ENCODE data around the gene PAX8. TPM values are rescaled to one million over a fixed set of nuclear protein-coding genes. Genes with fewer than 3 reads are reported as not detected.
"Not testable (repeated sequence)": the region's sequence is repeated elsewhere in the genome, so short reads cannot be mapped to it uniquely, and the experiment has no call there.

PAX8 gene
- total RNA-seq = 1 to 10 TPM in 1 of 2 donors, under 1 TPM in 1; 0.13 to 1.9 TPM
- long read RNA-seq = 0 reads

DNA sequence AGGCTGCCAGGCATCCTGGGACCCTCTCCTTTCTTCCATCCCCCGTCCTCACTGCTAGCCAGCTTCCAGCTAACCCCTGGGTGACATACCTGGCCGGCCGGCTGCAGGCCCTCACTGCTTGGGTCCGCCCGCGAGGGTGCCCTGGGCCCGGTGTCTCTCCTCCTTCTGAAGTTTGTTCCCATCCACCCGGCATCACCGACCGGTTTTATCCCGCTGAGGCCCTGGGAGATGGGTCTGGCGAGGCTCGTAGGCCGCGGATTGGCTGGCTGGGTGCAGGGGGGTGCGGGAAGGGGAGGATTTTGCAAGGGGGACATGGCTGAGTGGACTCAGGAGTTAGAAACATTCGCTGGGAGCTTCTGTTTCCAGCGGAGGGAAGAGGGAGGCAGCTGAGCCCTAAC lies at the start of gene PAX8:
TSS of gene PAX8 (minus strand) at position 180 of the 398 bp plus-strand sequence. CDS start 527 bp downstream, outside the sequence.
- no peak for ATAC-seq
- no peak for DNase-seq
- intact Hi-C loops (cut with DNase I) = no loop called here

DNA sequence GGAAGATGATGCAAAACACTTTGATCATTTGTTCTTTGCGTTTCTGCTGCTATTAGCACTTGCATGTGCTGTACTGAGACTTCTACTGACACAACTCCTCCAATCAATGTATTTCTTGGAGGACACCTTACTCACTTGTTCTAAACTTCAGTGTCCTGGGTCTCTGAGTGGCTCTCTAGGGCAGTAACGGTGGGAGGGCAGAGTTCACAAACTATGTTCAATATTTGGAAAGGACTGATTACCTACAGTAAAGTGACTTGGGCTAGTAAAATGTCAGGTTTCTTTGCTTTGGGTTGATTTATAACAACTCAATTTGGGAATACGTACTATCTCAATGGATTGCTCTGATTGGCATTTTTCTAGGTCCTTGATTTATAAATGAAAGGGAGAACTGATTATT lies 49.3 kb upstream of the PAX8 start:
- intact Hi-C loops (cut with DNase I) = no loop called here
- ATAC-seq (no peak), DNase-seq (no peak)

DNA sequence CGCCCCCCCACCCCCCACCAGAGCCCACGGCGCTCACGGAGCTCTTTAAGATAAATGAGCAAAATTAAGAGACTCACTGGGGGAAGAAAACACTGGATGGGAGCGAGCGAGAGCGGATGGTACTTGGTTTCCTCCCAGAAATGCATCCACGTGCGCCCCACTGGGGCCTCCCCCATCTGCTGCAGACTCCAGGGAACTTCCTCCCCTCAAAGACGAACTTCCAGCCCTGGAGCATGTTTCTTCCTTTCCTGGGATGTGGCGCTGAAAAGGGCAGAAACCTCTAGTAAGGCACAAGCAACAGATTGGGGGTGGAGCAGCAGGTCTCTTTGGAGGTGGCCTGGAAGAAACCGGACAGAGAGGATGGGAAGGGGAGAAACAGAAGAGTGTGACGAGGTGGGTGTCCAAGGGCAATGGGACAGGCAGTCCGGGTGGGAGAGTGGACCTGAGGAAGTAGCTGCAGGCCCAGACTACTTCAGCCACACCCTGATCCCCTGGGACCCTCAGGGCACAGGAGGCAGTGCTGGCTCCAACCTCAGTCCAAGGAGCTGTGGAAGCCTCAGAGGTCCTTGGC lies 46.5 kb upstream of the PAX8 start:
- DNase-seq; intact Hi-C loops (cut with DNase I): not testable (repeated sequence)
- ATAC-seq = peak; percentile 8 to 17

DNA sequence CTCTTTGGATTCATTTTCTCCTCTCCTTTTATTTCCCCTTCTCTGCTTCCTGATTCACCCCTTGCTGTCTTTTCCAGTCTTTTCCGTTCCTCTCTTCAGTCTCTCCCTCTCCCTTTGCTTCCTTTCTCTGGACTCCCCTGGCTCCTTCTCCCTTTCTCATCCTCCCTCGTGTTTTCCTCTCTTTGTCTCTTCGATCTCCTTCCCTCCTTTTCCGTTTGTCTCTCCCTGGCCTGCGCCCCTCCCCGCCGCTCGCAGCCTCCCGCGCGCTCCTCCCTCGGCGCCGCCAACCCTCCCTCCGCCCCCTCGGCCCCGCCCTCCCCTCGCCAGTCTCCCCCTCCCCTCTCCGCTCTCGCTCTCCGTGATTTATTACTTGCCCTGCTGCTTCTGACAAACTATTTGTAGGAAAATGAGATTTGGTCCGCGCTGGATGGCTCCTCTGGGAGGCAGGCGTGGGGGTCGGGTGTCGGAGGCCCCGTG lies 46.0 kb upstream of the PAX8 start:
- DNase-seq (peak; percentile 55), ATAC-seq (peak; percentile 84 to 86)
- intact Hi-C loops (cut with DNase I) = no loop called here

DNA sequence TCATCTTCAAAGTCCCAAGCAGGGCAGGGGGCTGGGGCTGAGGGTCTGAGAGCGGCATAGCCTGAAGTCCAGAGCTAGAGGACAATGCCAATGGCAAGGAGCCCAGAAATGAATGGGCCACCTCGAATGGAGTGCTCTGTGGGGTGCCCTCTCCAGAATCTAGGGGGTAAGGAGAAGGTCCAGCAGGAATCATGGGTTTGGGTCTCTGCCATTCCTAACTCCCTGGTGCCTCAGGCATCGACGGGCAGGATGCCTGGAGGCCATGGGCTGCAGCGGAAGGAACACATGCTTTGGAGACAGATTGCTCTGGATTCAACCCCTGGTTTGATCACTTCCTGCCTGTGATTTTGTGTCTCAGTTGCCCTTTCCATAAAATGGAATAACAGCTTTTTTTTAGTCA lies 44.4 kb upstream of the PAX8 start:
- intact Hi-C loops (cut with DNase I); DNase-seq; ATAC-seq: not testable (repeated sequence)

DNA sequence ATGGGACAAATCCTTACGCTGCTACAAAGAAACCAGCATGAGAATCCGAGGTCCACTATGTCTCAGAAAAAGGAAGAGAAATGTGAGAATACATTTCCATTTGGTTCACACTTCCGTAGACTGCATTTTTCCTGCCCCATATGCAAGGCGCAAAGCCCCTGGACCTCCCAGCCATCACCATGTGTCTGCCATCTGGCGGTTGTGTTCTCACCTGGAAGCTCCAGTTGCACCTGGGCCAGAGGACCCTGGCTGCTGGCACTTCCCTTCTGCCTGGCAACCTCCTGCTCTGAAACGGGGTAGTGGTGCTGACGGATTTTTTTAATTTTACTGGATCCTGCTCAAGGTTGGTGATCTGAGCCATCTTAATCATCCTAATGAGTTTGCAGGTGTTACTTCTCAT lies 41.4 kb upstream of the PAX8 start:
- intact Hi-C loops (cut with DNase I); ATAC-seq; DNase-seq: not testable (repeated sequence)

DNA sequence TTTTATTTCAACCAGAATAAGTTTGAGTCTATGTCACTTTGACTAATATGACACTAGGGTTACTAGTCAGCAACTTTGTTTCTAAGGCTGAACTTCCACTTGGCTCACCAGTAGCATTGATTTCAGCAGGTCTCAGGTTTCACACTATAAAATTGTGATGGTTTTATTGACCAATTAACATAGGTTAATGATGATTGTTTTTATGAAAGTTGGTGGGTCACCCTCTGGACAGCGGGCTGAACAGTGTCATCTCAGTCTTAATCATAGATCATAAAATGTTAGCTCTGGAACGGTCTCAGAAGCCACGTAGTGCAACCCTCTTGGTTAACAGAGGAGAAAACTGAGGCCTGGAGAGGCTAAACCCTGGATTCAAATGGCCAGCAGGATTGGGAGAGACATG lies 40.2 kb upstream of the PAX8 start:
- ATAC-seq; DNase-seq; intact Hi-C loops (cut with DNase I): not testable (repeated sequence)

DNA sequence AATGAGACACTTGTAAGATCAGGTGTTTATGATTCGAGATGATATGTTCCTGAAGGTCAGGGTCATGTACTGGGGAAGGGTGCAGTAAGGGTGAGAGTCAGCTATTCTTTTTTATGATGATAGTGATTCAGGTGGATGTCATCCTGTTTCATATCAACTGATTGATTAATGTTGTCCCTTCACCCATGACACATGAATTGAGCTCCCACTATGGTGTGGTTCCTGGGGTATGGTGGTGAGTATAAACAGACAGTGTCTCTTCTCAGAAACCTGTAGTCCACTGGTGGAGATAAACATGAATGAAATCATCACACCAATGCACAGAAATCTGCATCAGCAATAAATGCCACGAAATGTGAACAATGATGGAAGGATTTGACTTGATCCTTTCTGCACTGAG lies 37.4 kb upstream of the PAX8 start:
- DNase-seq (no peak), ATAC-seq (no peak)
- intact Hi-C loops (cut with DNase I) = no loop called here

DNA sequence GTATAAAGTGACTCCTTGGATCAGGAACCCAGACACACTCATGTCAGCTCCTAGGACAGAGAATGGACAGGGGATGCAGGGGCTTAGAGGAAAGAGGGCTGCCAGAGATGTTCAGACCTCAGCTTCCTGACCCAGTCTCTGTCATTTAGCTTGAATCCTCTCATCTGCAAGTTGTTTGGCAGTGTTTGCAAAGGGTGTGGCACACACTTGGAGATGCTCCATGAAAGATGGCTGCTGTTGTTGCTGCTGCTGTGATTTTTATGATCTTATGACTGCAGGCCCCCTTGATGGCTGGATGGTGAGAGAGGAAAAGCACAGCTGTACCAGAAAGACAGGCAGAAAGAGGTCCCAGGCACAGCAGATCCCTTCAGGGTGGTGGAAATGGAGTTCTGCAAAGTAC lies 35.9 kb upstream of the PAX8 start:
- ATAC-seq; intact Hi-C loops (cut with DNase I): not testable (repeated sequence)

DNA sequence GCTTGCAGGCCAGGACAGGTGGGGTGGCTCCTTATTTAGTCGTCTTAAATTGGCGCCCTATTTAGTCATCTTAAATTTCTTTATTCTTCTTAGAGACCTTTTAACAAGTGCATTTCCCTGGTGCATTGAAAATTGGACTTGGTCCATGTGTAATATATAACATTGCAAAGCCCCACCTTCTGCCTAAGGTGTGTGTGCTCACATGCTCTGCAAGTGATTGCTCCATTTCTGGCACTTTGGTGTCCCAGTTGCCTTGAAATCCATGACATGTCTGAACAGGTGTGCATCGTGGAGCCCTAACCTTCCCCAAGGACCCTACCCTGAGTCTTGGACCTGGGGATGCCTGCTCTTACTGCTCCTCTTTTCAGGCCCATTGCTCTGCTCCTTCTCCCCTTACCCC lies 35.5 kb upstream of the PAX8 start:
- ATAC-seq; DNase-seq; intact Hi-C loops (cut with DNase I): not testable (repeated sequence)

More for the DNA sequence above, 35.9 kb upstream of the PAX8 start:
- DNase-seq = not testable (repeated sequence)

DNA sequence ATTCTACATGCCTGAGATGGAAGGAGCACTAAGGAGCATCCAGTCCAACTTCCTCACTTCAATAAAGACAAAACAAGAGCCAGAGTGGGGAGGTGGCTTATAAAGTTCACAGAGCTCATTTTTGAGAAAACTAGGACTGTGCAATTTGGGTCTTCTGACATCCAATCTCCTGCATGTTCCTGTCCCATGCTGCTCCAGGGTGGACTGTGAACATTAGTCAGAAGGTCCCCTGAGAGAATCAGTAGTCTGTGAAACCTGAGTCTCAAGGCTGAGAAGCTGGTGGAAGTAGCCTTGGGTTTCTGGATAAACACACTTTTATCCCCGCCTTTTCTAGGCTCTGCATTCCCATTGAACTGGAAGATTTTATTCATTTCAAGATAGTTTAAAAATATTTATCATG lies 33.1 kb upstream of the PAX8 start:
- intact Hi-C loops (cut with DNase I); ATAC-seq; DNase-seq: not testable (repeated sequence)

DNA sequence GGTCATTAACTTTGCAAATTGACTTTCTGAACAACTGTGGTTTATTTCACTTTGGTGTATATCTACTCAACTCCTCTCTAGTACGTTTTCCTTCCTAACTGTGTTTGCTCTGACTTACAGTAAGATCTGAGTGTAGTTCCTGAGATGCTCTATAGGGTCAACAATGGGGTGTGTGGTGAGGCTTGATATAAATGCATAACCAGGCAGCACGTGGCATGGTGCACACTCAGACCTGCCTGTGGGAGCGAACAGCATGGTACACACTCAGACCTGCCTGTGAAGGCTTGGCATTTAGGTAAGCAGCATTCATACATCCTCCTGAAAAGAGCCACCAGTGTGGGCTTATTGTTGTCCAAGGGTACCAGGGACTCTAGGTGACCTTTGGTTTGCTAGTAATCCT lies 32.5 kb upstream of the PAX8 start:
- intact Hi-C loops (cut with DNase I); ATAC-seq; DNase-seq: not testable (repeated sequence)

DNA sequence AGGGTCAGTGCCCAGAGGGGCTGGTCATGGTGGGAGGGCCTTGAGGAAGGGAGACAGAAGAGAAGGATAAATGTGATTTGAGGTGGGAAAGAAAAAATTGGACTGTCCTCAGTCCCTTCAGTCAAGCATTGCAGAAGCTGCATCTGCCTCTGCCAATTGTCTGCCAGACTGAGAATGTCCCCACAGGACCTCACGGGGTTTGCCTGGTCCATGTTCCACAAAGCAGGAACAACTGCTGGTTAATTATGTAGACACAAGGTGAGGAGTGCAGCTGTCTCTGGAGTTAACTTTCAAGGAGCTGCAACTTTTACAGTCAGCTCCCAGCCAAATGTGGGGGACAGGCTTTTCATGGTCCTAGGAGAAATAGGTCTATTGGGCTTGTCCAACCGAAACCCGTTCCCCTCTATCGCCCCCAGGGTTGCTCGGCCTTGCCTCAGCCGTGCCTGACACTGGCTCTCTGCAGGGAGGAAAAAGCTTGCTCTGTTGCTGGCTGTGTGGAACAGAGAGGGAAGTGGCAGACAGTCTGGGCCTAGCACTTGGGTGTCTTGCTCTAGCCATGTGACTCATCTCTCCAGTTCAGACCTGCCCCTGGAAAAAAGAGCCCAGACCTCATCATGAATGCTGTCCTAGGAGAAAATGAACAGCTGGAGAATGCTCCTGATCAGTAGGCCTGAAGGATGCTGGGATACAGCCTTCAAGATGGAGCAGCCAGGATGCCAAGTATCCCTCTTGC lies 31.1 kb upstream of the PAX8 start:
- intact Hi-C loops (cut with DNase I) = no loop called here
- DNase-seq (no peak), ATAC-seq (peak in 1 of 2 donors; percentile 44)

DNA sequence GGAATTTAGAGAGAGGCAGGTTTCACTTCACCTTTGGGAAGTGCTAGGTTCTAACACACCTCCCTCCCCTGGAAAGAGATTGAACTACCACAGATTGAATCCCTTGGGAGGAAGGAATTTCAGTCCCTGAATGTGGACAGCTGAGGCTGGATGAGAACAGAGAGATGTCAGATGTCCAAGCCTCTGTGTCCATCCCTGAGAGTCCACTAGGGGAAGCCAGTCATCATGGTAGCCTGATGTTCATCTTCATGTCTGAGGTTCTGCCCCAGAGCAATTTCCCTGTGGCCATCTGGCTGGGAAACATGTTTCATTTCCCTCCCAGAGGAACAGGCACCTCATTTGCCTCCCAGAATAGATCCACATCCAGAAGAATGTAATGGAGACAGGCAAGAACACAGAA lies 30.1 kb upstream of the PAX8 start:
- DNase-seq; ATAC-seq; intact Hi-C loops (cut with DNase I): not testable (repeated sequence)

DNA sequence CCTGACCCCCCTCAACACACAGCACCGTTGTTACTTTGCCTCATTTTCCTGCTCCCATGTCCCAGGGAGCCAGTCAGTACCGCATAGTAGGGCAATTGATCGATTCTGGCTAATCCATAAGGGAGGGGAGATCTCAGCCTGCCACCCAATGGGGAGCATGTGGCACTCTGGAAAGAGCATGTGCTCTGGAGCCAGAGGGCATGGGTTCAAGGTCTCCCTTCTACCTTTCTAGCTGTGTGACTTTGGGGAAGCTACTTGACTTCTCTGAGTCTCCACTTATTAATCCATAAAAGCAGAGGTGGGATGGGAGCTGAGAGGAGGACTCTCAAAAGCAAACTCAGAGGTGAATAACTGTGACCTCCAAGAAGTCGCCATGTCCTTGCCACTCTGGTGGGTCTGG lies 27.5 kb upstream of the PAX8 start:
- intact Hi-C loops (cut with DNase I); DNase-seq; ATAC-seq: not testable (repeated sequence)

DNA sequence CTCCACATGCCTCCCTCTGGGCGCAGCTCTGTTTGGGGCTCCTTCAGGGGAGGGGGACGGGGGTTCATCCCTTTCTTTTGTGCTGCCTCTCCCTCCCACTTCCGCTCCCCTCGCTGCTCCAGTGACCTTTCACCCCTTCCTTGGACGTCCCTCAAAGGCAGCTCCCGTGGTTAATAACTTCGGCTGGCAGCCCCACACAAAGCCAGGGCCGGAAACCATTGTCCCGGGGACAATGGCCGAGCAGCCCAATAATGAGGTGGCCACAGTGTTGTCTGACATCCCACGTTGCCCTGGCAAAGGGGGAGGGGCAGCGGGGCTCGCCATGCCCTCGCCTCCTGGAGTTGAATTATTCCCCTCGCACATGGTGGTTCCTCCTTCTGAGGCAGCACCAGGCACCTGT lies 27.0 kb upstream of the PAX8 start:
- intact Hi-C loops (cut with DNase I); ATAC-seq; DNase-seq: not testable (repeated sequence)

DNA sequence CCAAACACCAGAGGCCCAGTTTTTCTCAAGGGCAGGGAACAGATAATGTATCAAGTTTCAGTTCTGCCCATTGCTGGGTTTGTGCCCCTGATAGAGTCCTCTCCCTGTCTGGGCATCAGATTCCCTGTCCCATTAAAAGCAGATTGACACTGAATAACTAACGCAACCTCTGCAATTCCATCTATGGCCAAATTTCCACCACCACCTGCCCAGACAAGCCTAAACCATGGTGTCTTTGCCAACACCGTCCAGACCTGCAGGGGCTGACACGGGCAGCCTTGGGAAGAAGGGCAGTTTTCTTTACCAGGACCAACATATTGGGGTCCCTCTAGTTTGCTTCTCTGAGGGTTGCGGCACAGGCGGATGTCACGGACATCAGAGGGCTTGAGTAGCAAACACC lies 26.4 kb upstream of the PAX8 start:
- intact Hi-C loops (cut with DNase I) = no loop called here
- ATAC-seq = no peak
- DNase-seq = no peak

DNA sequence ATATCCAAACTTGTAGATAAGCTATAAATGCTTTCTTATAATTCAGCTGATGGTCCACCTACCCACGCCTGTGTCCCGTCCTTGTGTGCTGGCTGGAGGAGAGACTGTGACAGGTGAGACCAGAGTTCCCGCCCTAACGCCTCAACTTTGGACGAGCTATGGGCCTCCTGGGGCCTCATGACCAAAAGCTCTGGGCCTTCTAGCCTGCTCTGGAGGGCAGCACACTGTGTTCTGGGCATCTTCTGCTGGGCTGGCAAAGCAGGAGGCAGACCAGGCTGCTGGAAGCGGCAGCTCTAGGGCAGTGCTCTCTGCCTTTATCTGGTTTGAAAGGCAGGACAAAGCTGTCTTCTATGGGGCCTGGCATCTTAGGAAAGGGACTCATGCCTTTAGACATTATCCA lies 26.0 kb upstream of the PAX8 start:
- ATAC-seq (no peak), DNase-seq (no peak)
- intact Hi-C loops (cut with DNase I) = no loop called here

DNA sequence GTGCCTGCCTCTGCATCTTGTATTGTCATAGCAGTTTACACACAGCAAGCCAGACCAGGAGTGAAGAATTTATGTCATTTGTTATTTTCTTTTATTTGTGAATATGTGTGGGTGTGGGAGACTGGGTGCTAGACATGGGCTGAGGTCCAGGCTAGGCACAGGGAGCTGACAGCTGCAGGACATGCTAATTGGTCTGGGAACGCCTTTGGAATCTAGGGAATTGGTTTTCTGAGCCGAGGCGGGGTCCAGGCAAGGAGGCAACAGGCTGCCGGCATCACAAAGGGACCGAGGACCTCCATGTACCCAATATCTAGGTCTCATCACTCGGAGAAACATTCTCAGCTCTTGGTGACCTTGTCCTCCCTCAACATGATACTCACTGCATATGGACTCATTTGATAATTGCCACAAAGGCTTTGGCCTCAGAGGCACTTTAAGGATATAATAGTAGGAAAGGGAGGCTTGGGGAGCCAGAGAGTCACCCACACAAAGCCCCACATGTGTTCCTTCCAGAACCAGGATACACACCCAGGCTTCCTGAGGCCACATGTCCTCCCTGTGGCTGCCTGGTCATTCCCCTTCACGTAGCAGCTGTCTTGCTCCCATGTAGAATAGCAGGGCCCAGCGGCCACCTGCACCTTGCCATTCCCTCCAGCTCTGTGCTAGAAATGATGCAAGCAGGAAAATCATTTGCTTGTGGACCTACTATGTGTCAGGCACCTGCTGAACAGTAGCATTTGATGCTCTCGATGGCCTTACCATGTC lies 23.7 kb upstream of the PAX8 start:
- DNase-seq; ATAC-seq; intact Hi-C loops (cut with DNase I): not testable (repeated sequence)

DNA sequence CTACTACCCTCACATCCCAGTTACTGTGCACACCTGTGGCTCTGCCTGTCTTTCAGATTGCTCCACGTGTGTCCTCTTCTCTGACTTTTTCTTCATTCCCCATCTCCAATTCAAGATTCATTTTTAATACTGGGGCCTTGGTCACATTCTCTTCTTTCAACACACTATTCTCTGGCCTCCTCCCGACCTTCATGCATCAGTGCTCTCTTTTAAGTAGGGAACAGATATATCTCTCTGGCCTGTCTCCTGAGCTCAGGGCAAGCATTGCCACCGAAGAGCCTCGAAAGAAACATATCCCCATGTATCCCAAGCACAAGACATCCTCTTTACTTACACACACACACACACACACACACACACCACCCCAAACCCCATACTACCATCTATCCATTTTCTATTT lies 21.6 kb upstream of the PAX8 start:
- no peak for DNase-seq
- no peak for ATAC-seq
- intact Hi-C loops (cut with DNase I) = no loop called here

All from left cardiac atrium (tissue), 4 donors.